AG09309 (cell line): ENCODE results near the gene ASB8.
"Not testable (repeated sequence)": the region's sequence is repeated elsewhere in the genome, so short reads cannot be mapped to it uniquely, and the experiment has no call there.

ENCODE experiments used
- DNase-seq: peaks from one replicate; pipeline ENCODE4 v3.0.0-alpha.2; 2010; ENCODE audit warnings: low read depth
- H3K4me3 ChIP-seq: 2 replicates; pipeline ENCODE4 v1.5.1; 2011; ENCODE audit warnings: mild to moderate bottlenecking, low read depth, low read length, moderate library complexity; ENCODE audit not compliant: control insufficient read depth
- CTCF ChIP-seq: IDR thresholded peaks from 2 replicates; pipeline ENCODE4 v1.5.1; 2011; ENCODE audit warnings: mild to moderate bottlenecking, low read depth, low read length, inconsistent platforms; ENCODE audit not compliant: insufficient read depth, control insufficient read depth; ENCODE audit errors: missing control alignments

Gene ASB8

GRCh38 chr12:48160807-48161206, 3.5 kb upstream of the ASB8 start:
- no peak for DNase-seq
- no peak for TF ChIP-seq CTCF
- no peak overlapping the region for H3K4me3 ChIP-seq

- no peak overlapping the region for H3K4me3 ChIP-seq
- TF ChIP-seq CTCF = no peak
- DNase-seq = no peak
Observed at GRCh38 chr12:48160046-48160445, 2.7 kb upstream of the ASB8 start.

- no peak for DNase-seq
- peak overlapping the region; percentile 79 for H3K4me3 ChIP-seq
Observed at GRCh38 chr12:48157889-48158370, 615 bp upstream of the ASB8 start.

GRCh38 chr12:48156652-48157017, 680 bp downstream of the ASB8 start:
- TF ChIP-seq CTCF = no peak
- no peak for DNase-seq
- H3K4me3 ChIP-seq = peak overlapping the region; percentile 79

More at GRCh38 chr12:48157889-48158370, 615 bp upstream of the ASB8 start:
- no peak for TF ChIP-seq CTCF

- H3K4me3 ChIP-seq, DNase-seq: not testable (repeated sequence)
Observed at GRCh38 chr12:48155786-48156185, 1.5 kb downstream of the ASB8 start.

GRCh38 chr12:48151103-48151771, 6.1 kb downstream of the ASB8 start:
- no peak overlapping the region for H3K4me3 ChIP-seq
- TF ChIP-seq CTCF = no peak
- DNase-seq = no peak

GRCh38 chr12:48145981-48146380, 11.3 kb downstream of the ASB8 start:
- TF ChIP-seq CTCF = no peak
- H3K4me3 ChIP-seq = no peak overlapping the region
- no peak for DNase-seq
